HEK293 (cell line): Measurements from ENCODE around the gene SEMA4D.

Source experiments
- CTCF ChIA-PET: fragments of 350-600 bp; formaldehyde crosslinking; extraction: SDS; loops from one replicate; lab custom pipeline; 2021; ENCODE audit warnings: antibody characterized with exemption; lab: Yijun Ruan, JAX
- POLR2A ChIA-PET: fragments of 300-600 bp; formaldehyde crosslinking; extraction: SDS; loops from one replicate; lab custom pipeline; 2020; ENCODE audit warnings: antibody characterized with exemption, inconsistent platforms; lab: Yijun Ruan, JAX
- H3K27ac ChIP-seq: fragments of 200-500 bp; sonication (Bioruptor generic); 2 replicates; pipeline ENCODE4 v1.5.1; 2014; ENCODE audit warnings: low read depth, low read length, control low read depth, inconsistent platforms; ENCODE audit errors: extremely low read depth
- H3K36me3 ChIP-seq, 2 experiments: fragments of 200-500 bp in 1 of 2; sonication (Bioruptor generic) in 1 of 2; 1 replicate in 1 of 2; 2 replicates in 1 of 2; pipeline ENCODE4 v1.5.1; 2014 to 2017; ENCODE audit warnings: inconsistent platforms in 2 of 2, low read length in 2 of 2; ENCODE audit not compliant: control insufficient read depth in 2 of 2, insufficient read depth in 1 of 2
- H3K4me1 ChIP-seq: fragments of 200-500 bp; sonication (Bioruptor generic); 2 replicates; pipeline ENCODE4 v1.5.1; 2014; ENCODE audit warnings: mild to moderate bottlenecking, low read length, inconsistent platforms; ENCODE audit not compliant: control insufficient read depth, insufficient read depth
- H3K4me3 ChIP-seq: 2 replicates; pipeline ENCODE4 v1.5.1; 2011; ENCODE audit warnings: low read depth, mild to moderate bottlenecking, control low read depth, low read length, moderate library complexity
- H3K9me3 ChIP-seq: fragments of 200-500 bp; sonication (Bioruptor generic); 2 replicates; pipeline ENCODE4 v1.5.1; 2014; ENCODE audit warnings: low read depth, low read length, inconsistent platforms; ENCODE audit not compliant: control insufficient read depth, insufficient read depth
- GLI2 ChIP-seq: fragments of 450-650 bp; formaldehyde crosslinking; IDR thresholded peaks from 2 replicates; pipeline ENCODE4; 2017; ENCODE audit warnings: missing biosample characterization, missing genetic modification characterization, low read depth, borderline replicate concordance
- SCRT2 ChIP-seq: fragments of 450-650 bp; formaldehyde crosslinking; IDR thresholded peaks from 2 replicates; pipeline ENCODE4 v1.5.1; 2016; ENCODE audit warnings: missing biosample characterization, missing genetic modification characterization
- SP2 ChIP-seq: fragments of 450-650 bp; formaldehyde crosslinking; IDR thresholded peaks from 2 replicates; pipeline ENCODE4 v1.5.1; 2016; ENCODE audit warnings: missing biosample characterization, missing genetic modification characterization
- ZBTB20 ChIP-seq: fragments of 450-650 bp; formaldehyde crosslinking; IDR thresholded peaks from 2 replicates; pipeline ENCODE4 v1.5.1; 2016; ENCODE audit warnings: missing biosample characterization, missing genetic modification characterization
- ZNF146 ChIP-seq: fragments of 450-650 bp; formaldehyde crosslinking; IDR thresholded peaks from 2 replicates; pipeline ENCODE4 v1.5.1; 2016; ENCODE audit warnings: missing biosample characterization, missing genetic modification characterization
- ZNF155 ChIP-seq: fragments of 450-650 bp; formaldehyde crosslinking; IDR thresholded peaks from 2 replicates; pipeline ENCODE4 v1.5.1; 2016; ENCODE audit warnings: missing biosample characterization, missing genetic modification characterization
- ZNF211 ChIP-seq: fragments of 450-650 bp; formaldehyde crosslinking; IDR thresholded peaks from 2 replicates; pipeline ENCODE4 v1.5.1; 2016; ENCODE audit warnings: low read depth, missing biosample characterization, missing genetic modification characterization
- ZNF341 ChIP-seq: fragments of 450-650 bp; formaldehyde crosslinking; IDR thresholded peaks from 2 replicates; pipeline ENCODE4; 2016; ENCODE audit warnings: low read depth, missing biosample characterization, missing genetic modification characterization
- ZNF391 ChIP-seq: fragments of 450-650 bp; formaldehyde crosslinking; IDR thresholded peaks from 2 replicates; pipeline ENCODE4 v1.5.1; 2016; ENCODE audit warnings: low read depth, missing biosample characterization, missing genetic modification characterization, borderline replicate concordance
- ZNF423 ChIP-seq: fragments of 450-650 bp; formaldehyde crosslinking; IDR thresholded peaks from 2 replicates; pipeline ENCODE4 v1.5.1; 2016; ENCODE audit warnings: missing biosample characterization, missing genetic modification characterization
- ZNF433 ChIP-seq: fragments of 450-650 bp; formaldehyde crosslinking; IDR thresholded peaks from 2 replicates; pipeline ENCODE4 v1.5.1; 2016; ENCODE audit warnings: missing biosample characterization, missing genetic modification characterization, low read depth
- TF ChIP-seq, protein P1 (sequence below): fragments of 450-650 bp; formaldehyde crosslinking; IDR thresholded peaks from 2 replicates; pipeline ENCODE4 v1.5.1; 2017; ENCODE audit warnings: missing biosample characterization, mild to moderate bottlenecking, missing genetic modification characterization, moderate library complexity
- TF ChIP-seq, protein P2 (sequence below): fragments of 450-650 bp; formaldehyde crosslinking; IDR thresholded peaks from 2 replicates; pipeline ENCODE4 v1.5.1; 2017; ENCODE audit warnings: missing biosample characterization, missing genetic modification characterization
- TF ChIP-seq, protein P3 (sequence below): fragments of 450-650 bp; formaldehyde crosslinking; conservative IDR thresholded peaks from 2 replicates; pipeline ENCODE4 v1.5.1; 2016; ENCODE audit warnings: low read depth, missing biosample characterization, missing genetic modification characterization

SEMA4D gene

DNA sequence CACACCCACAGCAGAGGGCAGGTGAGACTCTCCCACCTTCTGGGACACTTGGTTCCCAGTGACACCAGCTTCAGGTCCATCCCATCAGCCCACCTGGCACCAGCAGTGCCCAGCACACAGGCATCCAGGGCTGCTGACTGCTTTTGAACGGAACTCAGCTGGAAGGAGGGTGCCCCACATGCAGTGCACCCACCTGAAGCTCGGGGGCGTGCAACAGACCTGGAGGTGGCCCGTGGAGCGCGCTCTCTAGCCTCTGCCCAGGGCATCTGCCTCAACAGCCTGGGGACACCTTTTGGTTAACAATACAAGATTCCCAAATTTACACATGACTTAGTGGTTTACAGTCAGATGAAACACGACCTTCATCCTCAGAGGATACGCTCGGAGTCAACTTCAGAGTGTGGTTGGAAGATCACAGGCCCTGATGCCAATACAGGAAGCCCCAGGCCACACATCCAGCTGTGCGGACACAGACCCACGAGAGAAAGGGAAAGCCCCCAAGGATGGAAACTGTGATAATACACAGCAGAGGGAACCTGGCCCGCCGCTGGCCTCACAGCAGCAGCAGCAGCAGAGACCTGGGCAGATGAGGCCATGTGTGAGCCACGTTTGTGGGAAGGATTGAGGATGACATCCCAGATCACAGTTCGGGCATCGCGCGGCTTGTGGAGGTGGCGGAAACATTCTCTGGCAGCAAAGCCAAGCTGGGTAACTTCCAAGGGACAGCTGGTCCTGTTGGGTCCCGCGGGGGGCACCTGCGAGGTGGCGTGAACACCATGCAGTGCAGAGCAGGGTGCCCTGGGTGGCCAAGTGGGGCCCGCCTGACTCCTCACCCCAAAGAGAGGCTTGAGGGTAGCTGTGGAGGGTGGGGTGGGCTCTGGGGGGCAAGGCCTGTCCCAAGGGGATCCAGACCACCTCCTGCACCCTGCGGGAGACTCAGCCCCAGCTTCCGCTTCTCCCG, 115.6 kb downstream of the SEMA4D start:
- Histone ChIP-seq H3K36me3 (peaks cover 0 to 90% of the 10 kb centered on the region in 2 experiments; a peak in 1 of 3 replicates), H3K27ac (no peak overlapping the region), H3K4me1 (no peaks in the 10 kb centered on the region), H3K4me3 (no peak overlapping the region), H3K9me3 (no peaks in the 10 kb centered on the region)
- POLR2A ChIA-PET = no interaction called here
- TF ChIP-seq, protein P1, sequence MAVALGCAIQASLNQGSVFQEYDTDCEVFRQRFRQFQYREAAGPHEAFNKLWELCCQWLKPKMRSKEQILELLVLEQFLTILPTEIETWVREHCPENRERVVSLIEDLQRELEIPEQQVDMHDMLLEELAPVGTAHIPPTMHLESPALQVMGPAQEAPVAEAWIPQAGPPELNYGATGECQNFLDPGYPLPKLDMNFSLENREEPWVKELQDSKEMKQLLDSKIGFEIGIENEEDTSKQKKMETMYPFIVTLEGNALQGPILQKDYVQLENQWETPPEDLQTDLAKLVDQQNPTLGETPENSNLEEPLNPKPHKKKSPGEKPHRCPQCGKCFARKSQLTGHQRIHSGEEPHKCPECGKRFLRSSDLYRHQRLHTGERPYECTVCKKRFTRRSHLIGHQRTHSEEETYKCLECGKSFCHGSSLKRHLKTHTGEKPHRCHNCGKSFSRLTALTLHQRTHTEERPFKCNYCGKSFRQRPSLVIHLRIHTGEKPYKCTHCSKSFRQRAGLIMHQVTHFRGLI = no peak
- no peak for TF ChIP-seq ZNF433 (tag by site-specific recombination)
- no peak for TF ChIP-seq ZNF341 (tag by site-specific recombination)
- TF ChIP-seq SP2 (tag by site-specific recombination) = no peak
- TF ChIP-seq GLI2 = no peak
- TF ChIP-seq, protein P2, sequence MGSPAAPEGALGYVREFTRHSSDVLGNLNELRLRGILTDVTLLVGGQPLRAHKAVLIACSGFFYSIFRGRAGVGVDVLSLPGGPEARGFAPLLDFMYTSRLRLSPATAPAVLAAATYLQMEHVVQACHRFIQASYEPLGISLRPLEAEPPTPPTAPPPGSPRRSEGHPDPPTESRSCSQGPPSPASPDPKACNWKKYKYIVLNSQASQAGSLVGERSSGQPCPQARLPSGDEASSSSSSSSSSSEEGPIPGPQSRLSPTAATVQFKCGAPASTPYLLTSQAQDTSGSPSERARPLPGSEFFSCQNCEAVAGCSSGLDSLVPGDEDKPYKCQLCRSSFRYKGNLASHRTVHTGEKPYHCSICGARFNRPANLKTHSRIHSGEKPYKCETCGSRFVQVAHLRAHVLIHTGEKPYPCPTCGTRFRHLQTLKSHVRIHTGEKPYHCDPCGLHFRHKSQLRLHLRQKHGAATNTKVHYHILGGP (tag by site-specific recombination) = no peak
- TF ChIP-seq ZBTB20 = no peak
- TF ChIP-seq, protein P3, sequence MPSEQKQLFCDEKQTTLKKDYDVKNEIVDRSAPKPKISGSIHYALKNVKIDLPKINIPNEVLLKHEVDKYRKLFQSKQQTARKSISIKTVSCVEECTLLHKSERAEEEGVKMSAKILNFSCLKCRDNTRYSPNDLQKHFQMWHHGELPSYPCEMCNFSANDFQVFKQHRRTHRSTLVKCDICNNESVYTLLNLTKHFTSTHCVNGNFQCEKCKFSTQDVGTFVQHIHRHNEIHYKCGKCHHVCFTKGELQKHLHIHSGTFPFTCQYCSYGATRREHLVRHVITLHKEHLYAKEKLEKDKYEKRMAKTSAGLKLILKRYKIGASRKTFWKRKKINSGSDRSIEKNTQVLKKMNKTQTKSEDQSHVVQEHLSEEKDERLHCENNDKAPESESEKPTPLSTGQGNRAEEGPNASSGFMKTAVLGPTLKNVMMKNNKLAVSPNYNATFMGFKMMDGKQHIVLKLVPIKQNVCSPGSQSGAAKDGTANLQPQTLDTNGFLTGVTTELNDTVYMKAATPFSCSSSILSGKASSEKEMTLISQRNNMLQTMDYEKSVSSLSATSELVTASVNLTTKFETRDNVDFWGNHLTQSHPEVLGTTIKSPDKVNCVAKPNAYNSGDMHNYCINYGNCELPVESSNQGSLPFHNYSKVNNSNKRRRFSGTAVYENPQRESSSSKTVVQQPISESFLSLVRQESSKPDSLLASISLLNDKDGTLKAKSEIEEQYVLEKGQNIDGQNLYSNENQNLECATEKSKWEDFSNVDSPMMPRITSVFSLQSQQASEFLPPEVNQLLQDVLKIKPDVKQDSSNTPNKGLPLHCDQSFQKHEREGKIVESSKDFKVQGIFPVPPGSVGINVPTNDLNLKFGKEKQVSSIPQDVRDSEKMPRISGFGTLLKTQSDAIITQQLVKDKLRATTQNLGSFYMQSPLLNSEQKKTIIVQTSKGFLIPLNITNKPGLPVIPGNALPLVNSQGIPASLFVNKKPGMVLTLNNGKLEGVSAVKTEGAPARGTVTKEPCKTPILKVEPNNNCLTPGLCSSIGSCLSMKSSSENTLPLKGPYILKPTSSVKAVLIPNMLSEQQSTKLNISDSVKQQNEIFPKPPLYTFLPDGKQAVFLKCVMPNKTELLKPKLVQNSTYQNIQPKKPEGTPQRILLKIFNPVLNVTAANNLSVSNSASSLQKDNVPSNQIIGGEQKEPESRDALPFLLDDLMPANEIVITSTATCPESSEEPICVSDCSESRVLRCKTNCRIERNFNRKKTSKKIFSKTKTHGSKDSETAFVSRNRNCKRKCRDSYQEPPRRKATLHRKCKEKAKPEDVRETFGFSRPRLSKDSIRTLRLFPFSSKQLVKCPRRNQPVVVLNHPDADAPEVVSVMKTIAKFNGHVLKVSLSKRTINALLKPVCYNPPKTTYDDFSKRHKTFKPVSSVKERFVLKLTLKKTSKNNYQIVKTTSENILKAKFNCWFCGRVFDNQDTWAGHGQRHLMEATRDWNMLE = no peak
- CTCF ChIA-PET = interaction anchor here (0.7 kb wide), 1 partner anchor 476 kb away, joined by 3 read pairs; no protein-coding TSS in a partner anchor

DNA sequence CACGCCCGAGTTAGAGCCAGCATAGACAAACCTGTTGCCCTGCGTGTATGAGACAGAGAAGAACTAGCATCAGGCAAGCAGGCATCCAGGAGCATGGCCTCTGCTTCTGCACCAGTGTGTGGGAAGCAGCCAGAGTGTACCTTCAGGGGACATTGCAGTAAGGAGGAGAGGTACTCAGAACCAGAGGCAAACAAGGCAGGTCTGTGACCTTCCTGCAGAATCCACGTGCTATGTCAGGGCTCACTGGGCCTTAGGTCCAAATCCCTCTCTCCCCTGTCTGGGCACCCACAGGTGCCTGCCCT, 116.7 kb downstream of the SEMA4D start:
- no peak overlapping the region for H3K4me3 ChIP-seq
- POLR2A ChIA-PET = no interaction called here
- H3K4me1 ChIP-seq = no peaks in the 10 kb centered on the region
- H3K9me3 ChIP-seq = no peaks in the 10 kb centered on the region
- no peak for TF ChIP-seq ZNF146 (tag by site-specific recombination)
- no peak for TF ChIP-seq ZNF391 (tag by site-specific recombination)
- TF ChIP-seq ZNF211 (tag by site-specific recombination) = no peak
- TF ChIP-seq SCRT2 = 0 out of 2 replicates have a peak, but pooled peaks have one; percentile 24
- TF ChIP-seq ZNF155 (tag by site-specific recombination) = no peak
- TF ChIP-seq ZNF423 = no peak
- CTCF ChIA-PET = no interaction called here
- H3K27ac ChIP-seq = no peak overlapping the region
- peaks cover 0 to 81% of the 10 kb centered on the region in 2 experiments; a peak in 1 of 3 replicates for H3K36me3 ChIP-seq
